CD14-positive monocyte (primary cell): Measurements from ENCODE around the gene ANGPTL8. TPM values are rescaled to one million over a fixed set of nuclear protein-coding genes. Genes with fewer than 3 reads are reported as not detected.

Experiments used
- DNase-seq, 3 donors: peaks; one replicate each; pipeline ENCODE4 v3.0.0-alpha.2; 2011 to 2022
- H2AFZ ChIP-seq: 2 replicates; pipeline ENCODE4 v1.6.0; 2012; ENCODE audit warnings: mild to moderate bottlenecking, low read depth, low read length, inconsistent platforms; ENCODE audit not compliant: insufficient read depth, poor library complexity, severe bottlenecking
- H3K27ac ChIP-seq, 2 donors: 1 replicate in 1 of 2; 2 replicates in 1 of 2; pipeline ENCODE4 v1.5.1; 2012 to 2013; ENCODE audit warnings: low read length in 2 of 2, control low read depth in 1 of 2, inconsistent platforms in 1 of 2, low read depth in 1 of 2, mild to moderate bottlenecking in 1 of 2
- H3K27me3 ChIP-seq, 2 donors: one replicate each; pipeline versions ENCODE4 v1.6.0 to v1.6.1; 2011 to 2013; ENCODE audit warnings: low read length in 2 of 2; ENCODE audit not compliant: control insufficient read depth in 2 of 2, insufficient read depth in 2 of 2
- H3K36me3 ChIP-seq, 2 donors: replicated peaks in 1 of 2; 1 replicate in 1 of 2; 2 replicates in 1 of 2; pipeline versions ENCODE4 v1.5.1 to v1.6.1; 2012 to 2013; ENCODE audit warnings: low read length in 2 of 2, control low read depth in 1 of 2, inconsistent platforms in 1 of 2, mild to moderate bottlenecking in 1 of 2; ENCODE audit not compliant: insufficient read depth in 2 of 2, control insufficient read depth in 1 of 2
- H3K4me1 ChIP-seq, 2 donors: 1 replicate in 1 of 2; 2 replicates in 1 of 2; pipeline versions ENCODE4 v1.5.1 to v1.6.1; 2012 to 2013; ENCODE audit warnings: low read length in 2 of 2, control low read depth in 1 of 2, inconsistent platforms in 1 of 2, mild to moderate bottlenecking in 1 of 2, moderate library complexity in 1 of 2; ENCODE audit not compliant: insufficient read depth in 2 of 2, control insufficient read depth in 1 of 2
- H3K4me2 ChIP-seq: replicated peaks from 2 replicates; pipeline ENCODE3; 2012; ENCODE audit warnings: low read length, moderate library complexity, mild to moderate bottlenecking; ENCODE audit not compliant: poor library complexity, severe bottlenecking; ENCODE audit errors: extremely low read depth
- H3K4me3 ChIP-seq, 3 experiments: fragments of 200-600 bp in 1 of 3; sonication (generic) in 1 of 3; replicated peaks in 1 of 3; 1 replicate in 2 of 3; 2 replicates in 1 of 3; pipeline ENCODE4 v1.5.1; 2011 to 2013; ENCODE audit warnings: low read length in 3 of 3, mild to moderate bottlenecking in 3 of 3, control low read depth in 2 of 3, low read depth in 2 of 3, inconsistent platforms in 1 of 3, moderate library complexity in 1 of 3
- H3K79me2 ChIP-seq: 2 replicates; pipeline ENCODE4 v1.6.0; 2012; ENCODE audit warnings: mild to moderate bottlenecking, control low read depth, inconsistent platforms, low read length, moderate library complexity; ENCODE audit not compliant: insufficient read depth
- H3K9ac ChIP-seq: 2 replicates; pipeline ENCODE4 v1.6.0; 2017; ENCODE audit warnings: low read length, mild to moderate bottlenecking; ENCODE audit not compliant: insufficient read depth, poor library complexity, severe bottlenecking
- H3K9me3 ChIP-seq, 2 donors: replicated peaks in 1 of 2; 1 replicate in 1 of 2; 2 replicates in 1 of 2; pipeline versions ENCODE4 v1.5.1 to v1.6.1; 2012 to 2013; ENCODE audit warnings: low read length in 2 of 2, control low read depth in 1 of 2; ENCODE audit not compliant: control insufficient read depth in 1 of 2, insufficient read depth in 1 of 2
- H4K20me1 ChIP-seq: 2 replicates; pipeline ENCODE4 v1.6.0; 2012; ENCODE audit warnings: mild to moderate bottlenecking, low read length, control low read depth, moderate library complexity; ENCODE audit not compliant: insufficient read depth
- H3K27ac Mint-ChIP-seq, 7 donors: one replicate each; pipeline ENCODE4 v1.8.0; 2020; ENCODE audit warnings: mild to moderate bottlenecking in 7 of 7, mixed read lengths in 7 of 7, moderate library complexity in 6 of 7, inconsistent platforms in 2 of 7
- H3K27me3 Mint-ChIP-seq, 3 donors: one replicate each; pipeline ENCODE4 v1.8.0; 2021 to 2022; ENCODE audit warnings: low read depth in 3 of 3, mild to moderate bottlenecking in 3 of 3, mixed read lengths in 3 of 3, moderate library complexity in 3 of 3, inconsistent platforms in 1 of 3
- H3K36me3 Mint-ChIP-seq, 2 donors: one replicate each; pipeline ENCODE4 v1.8.0; 2020; ENCODE audit warnings: mixed read lengths in 2 of 2, inconsistent platforms in 1 of 2, mild to moderate bottlenecking in 1 of 2
- H3K4me1 Mint-ChIP-seq: one replicate; pipeline ENCODE4 v1.8.0; 2020; ENCODE audit warnings: mild to moderate bottlenecking, mixed read lengths
- H3K4me3 Mint-ChIP-seq, 2 donors: one replicate each; pipeline ENCODE4 v1.8.0; 2020; ENCODE audit warnings: mild to moderate bottlenecking in 2 of 2, mixed read lengths in 2 of 2, moderate library complexity in 1 of 2
- H3K9me3 Mint-ChIP-seq, 7 donors: one replicate each; pipeline ENCODE4 v1.8.0; 2020 to 2022; ENCODE audit warnings: mixed read lengths in 7 of 7, mild to moderate bottlenecking in 6 of 7, moderate library complexity in 6 of 7, inconsistent platforms in 2 of 7
- CTCF ChIP-seq: fragments of 200-600 bp; IDR thresholded peaks from one replicate; pipeline ENCODE4 v1.8.0; 2022; ENCODE audit warnings: antibody characterized with exemption, mild to moderate bottlenecking
- WGBS: methylation state at CpG from one replicate; pipeline ENCODE4 v1.1.5; 2013; ENCODE audit warnings: missing lambda C conversion rate; ENCODE audit not compliant: insufficient coverage; 5-methylcytosine and 5-hydroxymethylcytosine counted together
- intact Hi-C, 2 donors: fragments of 100-400 bp; cut with micrococcal nuclease; formaldehyde crosslinking; loops; one replicate each; pipeline versions ENCODE4 v1.15.0 to v1.15.1; 2023
- polyA plus RNA-seq, 3 donors: library from polyadenylated mRNA; depleted of rRNA in 1 of 3; unstranded in 2 of 3; stranded (reverse) in 1 of 3; fragments of 300-500 nt in 2 of 3; fragments of >200 nt in 1 of 3; fragmentation: Illumina TruSeq in 2 of 3; gene quantifications; 1 replicate in 2 of 3; 2 replicates in 1 of 3; pipeline ENCODE4 v1.2.3, GENCODE V29; 2012 to 2021

Gene ANGPTL8
- polyA plus RNA-seq, 3 donors: not detected

- 100% methylated on average over 1 of the region's 7 CpGs for WGBS
- Mint-ChIP-seq H3K36me3 (no peaks in the 10 kb centered on the region), H3K4me3 (no peak overlapping the region), H3K27ac (no peak overlapping the region), H3K27me3 (peaks cover 2 to 6% (median 6%) of the 10 kb centered on the region in 3 donors), H3K4me1 (peaks cover 8% of the 10 kb centered on the region), H3K9me3 (peaks cover 0 to 4% (median 0%) of the 10 kb centered on the region in 7 donors)
- intact Hi-C loops: no loop called here
- no peak overlapping the region for H3K9ac ChIP-seq
- no peak for TF ChIP-seq CTCF
- H3K27me3 ChIP-seq: no peaks in the 10 kb centered on the region
- DNase-seq: no peak
- no peak overlapping the region for H3K27ac ChIP-seq
- H3K9me3 ChIP-seq: no peaks in the 10 kb centered on the region
- no peaks in the 10 kb centered on the region for H3K79me2 ChIP-seq
- no peaks in the 10 kb centered on the region for H3K36me3 ChIP-seq
- H3K4me2 ChIP-seq: no peak overlapping the region
- H4K20me1 ChIP-seq: no peaks in the 10 kb centered on the region
- peaks cover 4 to 6% of the 10 kb centered on the region in 2 donors for H3K4me1 ChIP-seq
- no peak overlapping the region for H3K4me3 ChIP-seq
- H2AFZ ChIP-seq: no peak overlapping the region
These were observed 8.6 kb upstream of the ANGPTL8 start for GRCh38 chr19:11230621-11231386.

DNA sequence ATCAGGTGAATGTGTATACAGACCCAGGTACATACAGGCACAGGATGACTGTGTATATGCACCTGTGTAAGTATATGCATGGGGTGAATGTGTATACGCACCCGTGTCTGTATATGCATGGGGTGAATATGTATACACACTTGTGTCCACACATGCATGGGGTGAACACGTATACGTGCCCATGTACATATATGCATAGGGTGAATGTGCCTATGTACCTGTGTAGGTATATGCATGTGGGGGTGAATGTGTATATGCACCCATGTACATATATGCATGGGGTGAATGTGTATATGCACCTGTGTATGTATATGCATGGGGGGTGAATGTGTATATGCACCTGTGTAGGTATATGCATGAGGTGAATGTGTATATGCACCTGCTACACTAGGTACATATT lies 6.9 kb upstream of the ANGPTL8 start:
- H3K36me3 ChIP-seq: no peaks in the 10 kb centered on the region
- DNase-seq: no peak
- H3K79me2 ChIP-seq: no peaks in the 10 kb centered on the region
- no peaks in the 10 kb centered on the region for H4K20me1 ChIP-seq
- H3K27me3 ChIP-seq: no peaks in the 10 kb centered on the region
- H3K27ac Mint-ChIP-seq: no peak overlapping the region
- H3K4me2 ChIP-seq: no peak overlapping the region
- no peak overlapping the region for H3K4me3 Mint-ChIP-seq
- no peaks in the 10 kb centered on the region for H3K9me3 ChIP-seq
- intact Hi-C loops: no loop called here
- H2AFZ ChIP-seq: no peak overlapping the region
- no peaks in the 10 kb centered on the region for H3K4me1 Mint-ChIP-seq
- H3K4me3 ChIP-seq: no peak overlapping the region
- no peak overlapping the region for H3K9ac ChIP-seq
- peaks cover 0 to 2% (median 0%) of the 10 kb centered on the region in 7 donors for H3K9me3 Mint-ChIP-seq
- H3K27me3 Mint-ChIP-seq: peaks cover 2 to 9% (median 6%) of the 10 kb centered on the region in 3 donors
- H3K4me1 ChIP-seq: no peaks in the 10 kb centered on the region
- no peaks in the 10 kb centered on the region for H3K36me3 Mint-ChIP-seq
- TF ChIP-seq CTCF: no peak
- WGBS: 81% methylated on average over 4 of the region's 4 CpGs
- H3K27ac ChIP-seq: no peak overlapping the region
